Transverse colon (tissue), 4 donors: ENCODE measurements around the gene STRADA. TPM values are rescaled to one million over a fixed set of nuclear protein-coding genes. Genes with fewer than 3 reads are reported as not detected.

Source experiments
- DNase-seq: peaks from one replicate; pipeline ENCODE4 v3.0.0-alpha.2; 2019
- H3K27ac ChIP-seq, 4 donors: fragments of 200-600 bp; sonication (generic); 2 replicates each; pipeline ENCODE4 v1.5.1; 2016 to 2018; ENCODE audit warnings: inconsistent platforms in 4 of 4
- H3K27me3 ChIP-seq: fragments of 200-600 bp; sonication (generic); 2 replicates; pipeline ENCODE4 v1.5.1; 2017; ENCODE audit warnings: inconsistent platforms
- H3K36me3 ChIP-seq, 4 donors: fragments of 200-600 bp; sonication (generic); 2 replicates each; pipeline ENCODE4 v1.5.1; 2017 to 2019; ENCODE audit warnings: inconsistent platforms in 4 of 4
- H3K4me1 ChIP-seq, 4 donors: fragments of 200-600 bp; sonication (generic); 2 replicates each; pipeline ENCODE4 v1.5.1; 2017 to 2020; ENCODE audit warnings: inconsistent platforms in 4 of 4
- H3K4me3 ChIP-seq, 4 donors: fragments of 200-600 bp; sonication (generic); 1 replicate in 1 of 4; 2 replicates in 3 of 4; pipeline versions ENCODE4 v1.5.1 to v1.6.1; 2017 to 2019; ENCODE audit warnings: inconsistent platforms in 4 of 4
- H3K9me3 ChIP-seq, 2 donors: fragments of 200-600 bp; sonication (generic); 2 replicates each; pipeline ENCODE4 v1.5.1; 2017 to 2019; ENCODE audit warnings: inconsistent platforms in 2 of 2
- EP300 ChIP-seq: sonication (generic); formaldehyde crosslinking; IDR thresholded peaks from one replicate; pipeline ENCODE4 v1.6.1; 2017; ENCODE audit warnings: antibody characterized with exemption, low read depth
- POLR2A ChIP-seq: fragments of 450-650 bp; IDR thresholded peaks from one replicate; pipeline ENCODE4 v1.6.1; 2016; ENCODE audit warnings: antibody characterized with exemption, mild to moderate bottlenecking, moderate library complexity
- POLR2AphosphoS5 ChIP-seq, 3 donors: sonication (generic); formaldehyde crosslinking; IDR thresholded peaks; one replicate each; pipeline ENCODE4 v1.6.1; 2016; ENCODE audit warnings: antibody characterized with exemption in 3 of 3
- WGBS, 2 donors: methylation state at CpG; one replicate each; pipeline ENCODE4 v1.1.5; 2018; ENCODE audit warnings: low coverage in 1 of 2; 5-methylcytosine and 5-hydroxymethylcytosine counted together
- in situ Hi-C, 4 donors: fragments of 200-750 bp; cut with MboI; loops; one replicate each; pipeline versions ENCODE4 v1.15.0 to v1.15.1; 2017; ENCODE audit warnings: low sequenced_read_pairs in 3 of 4, low pct_ligation_motif_present in 1 of 4, low pct_unique_long_range_greater_than_20kb in 1 of 4
- intact Hi-C: fragments of 100-400 bp; cut with DNase I; formaldehyde crosslinking; loops from one replicate; pipeline ENCODE4 v1.15.1; 2023; ENCODE audit warnings: low total_unique reads
- total RNA-seq, 4 donors: library from RNA; depleted of rRNA; stranded (reverse); fragments of >200 nt; gene quantifications; one replicate each; pipeline ENCODE4 v1.1.0, GENCODE V29; 2016
- TF ChIP-seq, protein P1 (sequence below), 5 experiments: fragments of 200-600 bp in 3 of 5; fragments of 450-650 bp in 2 of 5; sonication (generic) in 3 of 5; IDR thresholded peaks; 1 replicate in 2 of 5; 2 replicates in 3 of 5; pipeline ENCODE4 v1.5.1; 2016 to 2017; ENCODE audit warnings: antibody characterized with exemption in 5 of 5, inconsistent platforms in 3 of 5, mild to moderate bottlenecking in 2 of 5, moderate library complexity in 1 of 5

Gene STRADA
- total RNA-seq, 4 donors from 2014 or later: 23.1 to 37.8 (median 33.8) TPM

DNA sequence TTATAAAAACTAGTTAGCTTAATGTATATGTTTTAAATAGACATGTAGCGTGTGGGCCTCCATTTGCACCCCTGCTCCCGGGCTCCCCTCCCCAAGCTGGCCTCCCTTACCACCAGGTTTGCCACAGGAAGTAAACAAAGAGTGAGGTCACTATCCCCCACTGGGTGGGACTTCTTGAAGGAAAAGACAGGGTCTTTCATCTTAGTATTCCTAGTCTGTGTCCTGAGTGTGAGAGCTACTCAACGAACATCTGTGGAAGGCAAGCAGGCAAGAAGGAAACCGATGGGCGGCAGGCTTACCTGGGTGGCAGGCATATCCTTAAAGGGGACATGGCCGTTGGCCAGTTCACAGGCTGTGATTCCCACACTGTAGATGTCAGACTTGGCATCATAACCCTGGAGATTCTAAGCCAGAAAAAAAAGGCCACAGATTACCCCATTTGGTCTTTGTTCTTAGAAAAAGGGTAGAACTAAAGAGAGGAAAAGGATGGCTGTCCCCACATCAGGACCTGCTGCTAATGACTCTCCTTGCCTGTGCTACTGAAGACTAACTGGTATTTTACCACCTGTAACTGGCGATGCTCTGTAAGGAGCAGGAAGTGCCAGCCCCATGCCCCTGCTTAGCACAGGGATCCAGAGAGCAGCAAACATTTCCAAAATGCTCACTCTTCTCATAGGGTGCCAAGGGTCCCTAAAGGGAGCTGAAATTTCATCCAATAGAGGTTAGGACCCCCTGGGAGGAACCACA, 35.1 kb downstream of the STRADA start:
- H3K27me3 ChIP-seq: no peaks in the 10 kb centered on the region
- peaks cover 0 to 23% (median under 1%) of the 10 kb centered on the region in 4 donors for H3K36me3 ChIP-seq
- TF ChIP-seq POLR2AphosphoS5 (IDR thresholded peaks at IDR 0.05) (no peak), EP300 (no peak), POLR2A (no peak)
- TF ChIP-seq, protein P1, sequence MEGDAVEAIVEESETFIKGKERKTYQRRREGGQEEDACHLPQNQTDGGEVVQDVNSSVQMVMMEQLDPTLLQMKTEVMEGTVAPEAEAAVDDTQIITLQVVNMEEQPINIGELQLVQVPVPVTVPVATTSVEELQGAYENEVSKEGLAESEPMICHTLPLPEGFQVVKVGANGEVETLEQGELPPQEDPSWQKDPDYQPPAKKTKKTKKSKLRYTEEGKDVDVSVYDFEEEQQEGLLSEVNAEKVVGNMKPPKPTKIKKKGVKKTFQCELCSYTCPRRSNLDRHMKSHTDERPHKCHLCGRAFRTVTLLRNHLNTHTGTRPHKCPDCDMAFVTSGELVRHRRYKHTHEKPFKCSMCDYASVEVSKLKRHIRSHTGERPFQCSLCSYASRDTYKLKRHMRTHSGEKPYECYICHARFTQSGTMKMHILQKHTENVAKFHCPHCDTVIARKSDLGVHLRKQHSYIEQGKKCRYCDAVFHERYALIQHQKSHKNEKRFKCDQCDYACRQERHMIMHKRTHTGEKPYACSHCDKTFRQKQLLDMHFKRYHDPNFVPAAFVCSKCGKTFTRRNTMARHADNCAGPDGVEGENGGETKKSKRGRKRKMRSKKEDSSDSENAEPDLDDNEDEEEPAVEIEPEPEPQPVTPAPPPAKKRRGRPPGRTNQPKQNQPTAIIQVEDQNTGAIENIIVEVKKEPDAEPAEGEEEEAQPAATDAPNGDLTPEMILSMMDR (IDR thresholded peaks at IDR 0.05): no peak
- intact Hi-C loops (no loop called here), in situ Hi-C loops (no loop called here)
- DNase-seq: no peak
- H3K27ac ChIP-seq: no peak overlapping the region
- peaks cover 0 to 4% (median 1%) of the 10 kb centered on the region in 4 donors for H3K4me1 ChIP-seq
- 84 to 100% methylated on average over 2 to 7 of the region's 7 CpGs for WGBS, 2 donors
- no peak overlapping the region for H3K4me3 ChIP-seq
- H3K9me3 ChIP-seq: no peaks in the 10 kb centered on the region

DNA sequence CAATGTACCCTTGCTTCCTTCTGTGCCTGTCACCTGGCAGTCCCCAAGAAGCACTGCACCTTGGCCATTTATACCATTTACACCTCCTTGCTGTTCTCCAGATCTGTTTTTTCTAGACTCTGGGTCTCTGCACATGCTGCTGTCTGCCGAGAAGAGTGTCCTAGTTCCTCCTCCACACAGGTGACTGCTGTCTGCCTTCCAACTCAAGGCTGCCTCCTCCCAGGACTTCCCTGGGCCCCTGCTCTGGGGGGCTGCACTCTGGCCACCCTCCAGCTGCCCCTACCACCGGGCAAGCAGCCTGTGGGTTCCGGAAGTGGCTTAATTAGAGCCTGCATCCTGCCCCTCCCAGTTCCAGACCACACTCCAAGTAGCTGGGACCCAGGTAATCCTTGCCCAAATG, 35.9 kb downstream of the STRADA start:
- Histone ChIP-seq H3K4me3 (no peak overlapping the region), H3K27me3 (peaks cover 3% of the 10 kb centered on the region), H3K9me3 (no peaks in the 10 kb centered on the region), H3K4me1 (peaks cover 0 to 13% (median 10%) of the 10 kb centered on the region in 4 donors), H3K27ac (no peak overlapping the region), H3K36me3 (peaks cover 0 to 18% (median under 1%) of the 10 kb centered on the region in 4 donors)
- in situ Hi-C loops: no loop called here
- TF ChIP-seq POLR2A (no peak), EP300 (no peak), POLR2AphosphoS5 (IDR thresholded peaks at IDR 0.05) (no peak)
- TF ChIP-seq, protein P1 (IDR thresholded peaks at IDR 0.05): no peak
- DNase-seq: no peak
- intact Hi-C loops: no loop called here
- 64% methylated on average over 3 of the region's 3 CpGs; no CpG with 5 or more reads in 1 of the 2 donors for WGBS, 2 donors

DNA sequence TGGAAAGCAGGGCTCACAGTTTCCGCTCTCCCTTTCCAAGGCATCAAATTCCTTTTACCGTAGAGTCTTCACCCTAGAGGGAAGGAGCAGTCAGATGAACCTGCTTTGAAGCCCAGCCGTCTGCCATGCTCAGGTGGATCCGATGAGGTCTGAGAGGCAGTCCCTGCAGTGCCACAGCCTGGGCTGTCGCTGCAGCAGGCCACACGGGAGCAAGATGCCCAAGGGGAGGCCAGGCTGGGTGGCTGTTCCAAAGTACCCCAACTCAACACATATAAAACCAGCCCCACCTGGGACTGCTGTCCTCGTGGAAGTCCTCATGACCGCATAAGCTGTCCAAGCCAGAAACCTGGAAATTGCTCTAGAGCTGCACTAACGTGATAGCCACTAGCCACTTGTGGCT, 36.8 kb downstream of the STRADA start:
- 87% methylated on average over 9 of the region's 9 CpGs; no CpG with 5 or more reads in 1 of the 2 donors for WGBS, 2 donors
- TF ChIP-seq, protein P1 (IDR thresholded peaks at IDR 0.05): no peak
- TF ChIP-seq POLR2A (no peak), EP300 (no peak), POLR2AphosphoS5 (IDR thresholded peaks at IDR 0.05) (no peak)
- Histone ChIP-seq H3K36me3 (peaks cover 0 to 9% (median under 1%) of the 10 kb centered on the region in 4 donors), H3K4me1 (peaks cover 0 to 16% (median 15%) of the 10 kb centered on the region in 4 donors), H3K27me3 (peaks cover 8% of the 10 kb centered on the region), H3K9me3 (no peaks in the 10 kb centered on the region), H3K4me3 (no peak overlapping the region), H3K27ac (no peak overlapping the region)
- intact Hi-C loops (no loop called here), in situ Hi-C loops (no loop called here)
- DNase-seq: no peak

DNA sequence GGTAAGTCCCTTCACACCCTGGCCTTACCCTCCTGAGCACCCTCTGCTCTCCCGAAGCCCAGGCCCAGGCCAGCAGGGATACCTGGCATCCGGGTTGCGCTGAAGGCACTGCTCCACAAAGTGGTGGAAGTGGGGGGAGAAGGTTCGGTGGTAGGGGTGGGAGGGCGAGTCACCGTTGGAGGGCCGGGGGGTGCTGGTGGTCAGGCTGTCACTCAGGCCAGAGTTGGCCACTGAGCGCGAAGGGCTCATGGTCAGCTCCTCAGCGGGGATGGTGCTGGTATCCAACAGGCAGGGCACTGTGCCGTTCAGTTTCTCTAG, 37.4 kb downstream of the STRADA start:
- Histone ChIP-seq H3K4me3 (no peak overlapping the region), H3K36me3 (peaks cover 0 to 5% (median 0%) of the 10 kb centered on the region in 4 donors), H3K27ac (no peak overlapping the region), H3K27me3 (peaks cover 11% of the 10 kb centered on the region), H3K9me3 (no peaks in the 10 kb centered on the region), H3K4me1 (peaks cover 2 to 19% (median 17%) of the 10 kb centered on the region in 4 donors)
- intact Hi-C loops: no loop called here
- no peak for TF ChIP-seq POLR2AphosphoS5 (IDR thresholded peaks at IDR 0.05)
- TF ChIP-seq EP300: no peak
- TF ChIP-seq, protein P1 (IDR thresholded peaks at IDR 0.05): no peak
- no peak for TF ChIP-seq POLR2A
- WGBS, 2 donors: 96 to 100% methylated on average over 1 to 11 of the region's 11 CpGs
- no peak for DNase-seq
- in situ Hi-C loops: no loop called here
